GM19468 (cell line): ENCODE data around the gene MECR.
"Not testable (repeated sequence)": the region's sequence is repeated elsewhere in the genome, so short reads cannot be mapped to it uniquely, and the experiment has no call there.

Source experiments
- ATAC-seq: cut with Tn5 transposase; IDR thresholded peaks from one replicate; pipeline ENCODE4 v1.9.1; 2021; ENCODE audit warnings: mild to moderate bottlenecking, moderate library complexity, moderate number of reproducible peaks; ENCODE audit not compliant: unreplicated experiment; ENCODE audit errors: extremely low read depth

The MECR gene

DNA sequence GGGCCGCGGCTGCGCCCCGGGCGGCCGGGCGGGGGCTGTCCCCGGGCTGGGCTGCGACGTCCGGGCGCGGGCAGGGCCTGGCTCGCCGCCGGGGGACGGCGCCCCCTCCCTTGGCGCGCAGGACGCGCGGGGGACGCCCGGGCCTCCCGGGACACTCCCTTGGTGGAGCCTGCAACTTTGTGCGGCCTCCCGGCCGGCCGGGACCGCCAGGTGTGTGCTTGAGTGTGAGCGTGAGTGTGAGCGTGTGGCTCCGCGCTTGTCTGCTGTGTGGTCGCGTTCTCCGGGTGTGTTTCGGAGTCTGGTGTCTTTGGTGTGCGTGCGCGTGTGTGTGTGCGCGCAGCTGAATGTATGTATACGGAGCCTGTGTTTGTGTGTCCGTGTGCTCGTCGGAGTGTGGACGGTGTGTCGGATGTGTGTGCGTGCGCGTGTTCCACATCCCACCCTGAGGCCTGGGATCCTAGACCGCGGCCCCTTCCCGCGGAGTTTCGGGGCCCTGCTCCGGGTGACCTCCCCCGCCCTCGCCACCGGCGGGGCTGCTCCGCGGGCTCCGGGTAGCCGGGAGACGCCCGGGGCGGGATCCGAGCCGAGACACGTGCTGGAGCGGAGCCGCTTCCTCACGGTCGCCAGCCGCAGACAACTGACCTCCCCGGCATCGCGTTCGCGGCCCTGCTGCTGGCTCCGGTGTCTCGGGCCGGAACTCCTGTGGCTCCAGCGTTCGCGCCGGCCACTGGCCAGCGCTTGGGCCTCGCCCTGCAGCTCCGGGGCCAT is 7.3 kb upstream of the MECR start:
- no peak for ATAC-seq

DNA sequence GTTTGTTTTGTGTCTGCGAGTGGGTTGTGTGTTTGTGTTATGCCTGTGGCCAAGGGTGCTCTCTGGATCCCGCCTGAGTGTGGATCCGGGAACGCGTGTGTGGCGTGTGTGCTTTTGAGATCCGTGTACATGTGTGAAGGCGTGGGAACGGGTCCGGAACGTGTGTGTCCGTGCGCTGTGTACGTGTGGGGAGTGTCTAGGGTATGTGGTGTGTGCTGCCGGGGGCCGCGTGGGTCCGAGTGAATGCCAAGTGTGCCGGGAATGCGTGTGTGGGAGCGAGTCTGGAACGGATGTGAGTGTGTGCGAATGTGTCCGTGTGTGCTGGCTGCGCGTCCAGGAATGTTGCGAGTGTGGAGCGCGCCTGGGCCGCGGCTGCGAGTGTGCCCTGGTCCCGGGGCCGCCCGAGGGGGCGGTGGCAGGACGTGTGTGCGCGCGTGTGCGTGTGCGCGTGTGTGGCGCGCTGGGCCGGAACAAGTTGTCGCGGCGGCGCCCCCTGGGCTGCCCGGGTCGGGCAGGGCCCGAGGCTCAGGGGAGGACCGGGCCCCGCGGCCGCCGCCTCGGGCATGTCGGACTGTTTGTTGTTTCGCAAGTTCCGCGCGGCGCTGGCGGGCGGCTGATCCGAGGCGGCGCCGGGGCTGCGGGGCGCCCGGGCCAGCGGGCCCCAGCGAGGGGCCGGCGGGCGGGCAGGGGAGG is 6.5 kb upstream of the MECR start:
- ATAC-seq, result no peak

DNA sequence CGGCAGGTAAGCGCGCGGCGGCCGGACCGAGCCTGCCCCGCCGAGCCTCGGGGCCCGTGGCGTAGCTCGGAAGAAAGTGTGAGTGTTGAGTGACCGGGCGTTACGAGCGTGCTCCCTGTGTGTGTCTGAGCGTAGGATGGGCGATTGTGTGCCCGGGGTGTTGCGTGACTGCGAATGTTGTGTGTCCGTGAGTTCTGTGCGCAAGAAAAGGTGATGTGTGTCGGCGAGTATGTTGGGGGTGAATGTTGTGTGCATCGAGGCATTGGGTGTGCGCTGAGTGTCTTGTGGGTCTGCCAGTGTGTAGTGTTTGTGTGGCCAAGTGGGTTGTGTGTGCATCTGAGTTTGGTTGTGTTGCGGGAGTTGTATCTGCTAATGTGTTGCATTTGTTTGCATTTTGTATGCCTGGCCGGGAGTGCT is 6.0 kb upstream of the MECR start:
- no peak for ATAC-seq

DNA sequence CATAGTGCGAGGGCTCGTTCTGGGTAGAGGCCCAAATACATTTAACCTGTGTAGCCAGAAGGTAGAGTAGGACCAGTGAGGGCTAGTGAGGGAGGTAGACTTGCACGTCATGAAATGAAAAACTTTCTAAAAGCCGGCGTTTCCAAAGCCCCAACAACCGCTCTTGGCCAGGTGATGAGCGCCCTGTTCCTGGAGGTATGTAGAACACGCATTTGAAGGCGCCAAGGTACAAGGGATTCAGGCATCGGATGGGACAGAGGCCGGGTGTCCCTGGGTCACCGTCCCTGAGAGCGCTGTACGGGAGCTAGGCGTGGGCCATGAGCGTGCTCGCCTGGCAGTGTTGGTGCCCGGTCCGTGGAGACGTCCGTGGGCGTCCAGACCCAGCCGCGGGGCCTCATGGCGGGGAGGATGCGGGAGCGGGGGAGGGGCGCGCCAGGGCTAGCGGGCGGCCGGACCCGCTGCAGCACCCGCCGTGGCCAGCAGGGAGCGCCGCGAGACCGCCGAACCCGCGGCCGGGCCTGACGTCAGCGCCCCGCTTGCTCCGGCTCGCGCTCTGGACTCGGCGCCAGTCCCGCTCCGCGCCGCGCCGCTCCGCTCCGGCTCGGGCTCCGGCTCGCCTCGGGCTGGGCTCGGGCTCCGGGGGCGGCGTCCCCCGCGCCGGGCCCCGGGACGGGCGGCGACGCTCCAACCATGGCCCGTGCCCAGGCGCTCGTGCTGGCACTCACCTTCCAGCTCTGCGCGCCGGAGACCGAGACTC is 5.4 kb upstream of the MECR start, which contains the start of gene PTPRU:
PTPRU (plus strand) TSS at position 568 of the 757 bp plus-strand sequence; CDS start at position 691, 123 bp downstream.
- ATAC-seq, result no peak

DNA sequence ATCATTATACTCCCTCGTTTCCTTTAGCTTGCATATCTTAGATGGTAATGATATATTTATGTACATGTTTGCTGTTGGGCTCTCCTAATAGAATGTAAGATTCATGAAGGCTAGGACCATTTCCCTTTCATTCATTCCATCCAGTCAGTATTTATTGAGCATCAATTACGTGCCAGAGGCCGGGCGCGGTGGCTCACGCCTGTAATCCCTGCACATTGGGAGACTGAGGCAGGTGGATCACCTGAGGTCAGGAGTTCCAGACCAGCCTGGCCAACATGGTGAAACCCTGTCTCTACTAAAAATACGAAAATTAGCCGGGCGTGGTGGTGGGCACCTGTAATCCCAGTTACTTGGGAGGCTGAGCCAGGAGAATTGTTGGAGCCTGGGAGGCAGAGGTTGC is 4.1 kb upstream of the MECR start:
- ATAC-seq, result not testable (repeated sequence)

DNA sequence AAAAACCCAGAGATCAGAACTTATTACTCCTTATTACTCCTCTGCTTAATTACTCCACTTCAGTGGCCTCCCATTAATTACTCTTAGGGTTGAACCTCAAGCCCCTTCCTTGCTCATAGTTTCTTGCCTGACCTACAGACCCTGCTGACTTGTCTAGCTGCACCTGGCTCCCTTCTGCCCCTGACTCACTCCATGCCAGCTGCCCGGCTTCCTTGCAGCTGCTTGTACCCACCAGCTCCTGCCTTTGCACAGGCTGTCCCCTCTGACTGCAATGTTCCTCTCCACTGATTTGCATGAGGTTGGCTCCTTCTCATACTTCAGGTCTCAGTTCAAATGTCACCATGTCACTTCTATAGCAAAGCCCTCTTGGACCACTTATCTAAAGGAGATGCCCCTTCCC is 3.7 kb upstream of the MECR start:
- no peak for ATAC-seq

GRCh38 chr1:29233693-29234092 is 3.0 kb upstream of the MECR start:
- ATAC-seq, result no peak

- no peak for ATAC-seq
Observed at GRCh38 chr1:29232387-29232786, 1.7 kb upstream of the MECR start.

- ATAC-seq, result no peak
Observed at GRCh38 chr1:29230204-29230552, 556 bp downstream of the MECR start.

DNA sequence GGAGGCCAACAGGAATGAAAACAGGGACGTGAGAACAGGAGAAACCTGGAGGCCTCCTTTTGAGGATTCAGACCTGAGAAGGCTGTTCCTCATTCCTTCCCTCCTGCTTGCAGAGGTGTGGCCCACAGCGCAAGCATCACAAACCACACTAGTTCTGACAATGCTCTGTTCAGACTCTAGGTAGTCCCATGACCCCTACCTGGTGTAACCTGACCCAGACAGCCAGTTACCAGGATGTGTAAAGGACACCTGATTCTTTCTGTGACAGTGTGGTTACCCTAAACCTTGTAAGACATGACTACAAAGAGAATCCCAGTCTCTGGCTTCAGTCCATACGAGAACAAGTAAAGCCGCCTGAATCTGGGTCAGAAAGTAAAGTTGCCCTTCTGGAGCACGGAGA is 3.2 kb downstream of the MECR start:
- ATAC-seq, result no peak

DNA sequence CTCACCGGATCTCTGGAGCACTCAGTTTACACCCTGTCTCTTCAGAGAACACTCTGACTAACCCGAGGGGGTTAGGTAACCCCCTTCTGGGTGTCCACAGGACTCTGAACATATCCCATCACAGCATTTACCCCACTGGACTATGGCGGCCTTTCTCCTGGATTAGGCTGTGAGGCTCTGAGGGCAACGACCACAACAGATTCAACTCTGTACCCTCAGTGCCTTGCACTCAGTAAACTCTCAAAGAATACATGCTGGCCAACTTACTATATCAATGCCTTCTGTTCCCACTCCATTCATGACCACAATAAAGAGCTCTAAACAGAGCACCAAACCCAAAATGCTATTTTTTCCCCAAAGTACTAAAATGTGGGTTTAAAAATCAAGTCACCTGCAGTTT is 5.4 kb downstream of the MECR start:
- no peak for ATAC-seq

DNA sequence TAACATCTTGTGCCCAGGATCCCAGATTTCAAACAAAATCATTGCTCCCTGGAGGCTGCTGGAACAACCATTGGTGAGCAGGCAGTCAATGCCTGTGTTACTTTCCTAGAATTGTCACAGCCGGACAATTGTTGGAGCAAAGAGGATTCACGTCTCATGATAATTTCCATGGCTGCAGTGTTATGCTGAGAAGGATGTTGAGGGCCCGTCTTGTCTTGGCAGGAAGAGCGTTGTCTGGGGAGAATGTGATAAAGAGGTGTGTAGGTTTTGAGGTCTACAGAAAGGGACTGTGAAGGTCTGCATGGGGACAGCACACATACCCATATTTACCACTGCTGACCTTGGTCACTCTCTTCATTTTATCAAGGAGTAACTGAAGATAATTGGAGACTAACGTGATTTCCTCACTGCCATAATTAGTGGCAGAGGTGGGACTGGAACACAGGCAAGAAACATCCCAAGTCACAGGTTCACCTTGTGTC is 6.3 kb downstream of the MECR start:
- ATAC-seq, result no peak

DNA sequence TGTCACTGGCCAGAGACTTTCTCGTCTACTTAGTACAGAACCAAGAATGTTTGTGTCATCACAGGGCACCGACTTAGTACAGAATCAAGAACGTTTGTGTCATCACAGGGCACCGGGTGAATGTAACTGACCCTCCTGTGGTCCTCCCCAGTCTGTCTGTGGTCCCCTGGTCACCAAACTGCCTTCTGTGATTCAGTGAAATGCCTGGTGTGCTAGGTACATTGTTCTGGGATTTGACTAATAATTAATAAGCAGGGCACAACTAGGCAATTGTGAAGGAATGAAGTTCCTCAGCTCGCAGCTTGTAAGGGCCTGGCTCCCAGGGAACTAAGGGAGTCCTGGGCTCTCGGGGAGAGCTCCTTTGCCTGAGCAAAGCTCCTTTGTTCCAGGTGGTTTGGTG is 7.2 kb downstream of the MECR start:
- ATAC-seq, result no peak

GRCh38 chr1:29222686-29223085 is 8.0 kb downstream of the MECR start:
- no peak for ATAC-seq

DNA sequence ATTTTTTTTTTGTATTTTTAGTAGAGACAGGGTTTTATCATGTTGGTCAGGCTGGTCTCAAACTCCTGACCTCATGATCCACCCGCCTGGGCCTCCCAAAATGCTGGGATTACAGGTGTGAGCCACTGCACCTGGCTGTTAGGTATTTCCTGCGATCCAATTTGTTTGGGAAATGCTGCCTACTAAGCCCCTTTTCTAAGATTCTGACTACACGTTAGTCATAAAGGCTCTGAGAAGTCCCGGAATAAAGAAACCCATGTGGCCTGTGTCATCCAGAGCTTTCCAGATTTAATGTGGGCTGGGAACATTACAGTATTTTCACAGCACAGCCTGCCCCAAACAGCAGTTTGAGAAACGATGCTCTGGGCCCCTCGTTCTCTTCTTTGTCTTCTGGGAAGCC is 8.5 kb downstream of the MECR start:
- ATAC-seq, result not testable (repeated sequence)

GRCh38 chr1:29221296-29221695 is 9.4 kb downstream of the MECR start:
- ATAC-seq, result no peak

DNA sequence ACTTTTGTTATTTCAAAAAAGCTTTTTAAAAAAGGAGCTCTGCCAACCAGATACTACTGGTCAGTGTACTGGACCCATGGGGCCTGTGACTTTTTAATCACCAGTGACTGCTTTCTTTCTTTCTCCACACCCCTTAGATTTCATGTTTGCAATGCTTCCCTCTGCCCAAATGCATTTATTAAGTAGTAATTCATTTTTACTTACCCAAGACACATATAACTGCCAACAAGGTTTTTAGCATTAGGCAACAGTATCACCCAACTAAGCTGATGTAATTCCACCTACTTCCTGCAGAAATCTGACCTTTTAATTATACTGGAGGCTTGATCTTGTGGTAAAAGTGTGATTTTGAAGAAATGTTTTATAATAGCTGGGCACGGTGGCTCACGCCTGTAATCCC is 12.5 kb downstream of the MECR start:
- ATAC-seq, result no peak

GRCh38 chr1:29217633-29218032 is 13.1 kb downstream of the MECR start:
- ATAC-seq, result no peak

GRCh38 chr1:29213055-29213454 is 17.7 kb downstream of the MECR start:
- no peak for ATAC-seq

- no peak for ATAC-seq
Observed at GRCh38 chr1:29211086-29212030, 19.4 kb downstream of the MECR start.
